IMR-90 (cell line): ENCODE data around the gene PIAS3. TPM values are rescaled to one million over a fixed set of nuclear protein-coding genes. Genes with fewer than 3 reads are reported as not detected.
"Not testable (repeated sequence)": the region's sequence is repeated elsewhere in the genome, so short reads cannot be mapped to it uniquely, and the experiment has no call there.

Source experiments
- ATAC-seq: fragments of 200-7000 bp; cut with Tn5 transposase; 2 replicates; pipeline ENCODE4 v1.9.1; 2020; ENCODE audit warnings: low read depth, mild to moderate bottlenecking, moderate library complexity
- BruUV-seq: library from RNA; stranded (reverse); fragments of 400-500 nt; replicated peaks from 2 replicates; lab custom pipeline; 2021; lab: Mats Ljungman, UMichigan
- CTCF ChIA-PET: fragments of 300-600 bp; formaldehyde crosslinking; extraction: SDS; loops from one replicate; lab custom pipeline; 2021; ENCODE audit warnings: antibody characterized with exemption; lab: Yijun Ruan, JAX
- POLR2A ChIA-PET: fragments of 300-600 bp; sonication (Branson Sonifier 250); formaldehyde crosslinking; loops from one replicate; lab custom pipeline; 2022; ENCODE audit warnings: antibody characterized with exemption; ENCODE audit not compliant: unreplicated experiment; lab: Charles Lee
- DNase-seq: peaks from one replicate; pipeline ENCODE4 v3.0.0; 2013
- H2AFZ ChIP-seq: replicated peaks from 2 replicates; pipeline ENCODE3; 2013; ENCODE audit warnings: low read length, mild to moderate bottlenecking; ENCODE audit not compliant: poor library complexity
- H2AK5ac ChIP-seq: 2 replicates; pipeline ENCODE4 v1.6.1; 2013; ENCODE audit warnings: low read depth, low read length, inconsistent platforms
- H2AK9ac ChIP-seq: replicated peaks from 2 replicates; pipeline ENCODE3; 2013; ENCODE audit warnings: mild to moderate bottlenecking, low read depth, low read length, moderate library complexity; ENCODE audit not compliant: poor library complexity
- H2BK120ac ChIP-seq: 2 replicates; pipeline ENCODE4 v1.6.1; 2013; ENCODE audit warnings: low read depth, low read length, inconsistent platforms
- H2BK15ac ChIP-seq: 3 replicates; pipeline ENCODE4 v1.6.1; 2013; ENCODE audit warnings: low read depth, low read length, inconsistent platforms
- H2BK20ac ChIP-seq: 2 replicates; pipeline ENCODE4 v1.6.1; 2013; ENCODE audit warnings: low read depth, mild to moderate bottlenecking, inconsistent platforms, low read length, moderate library complexity
- H2BK5ac ChIP-seq: 2 replicates; pipeline ENCODE4 v1.6.1; 2013; ENCODE audit warnings: mild to moderate bottlenecking, low read depth, low read length, inconsistent platforms; ENCODE audit not compliant: poor library complexity, severe bottlenecking
- H3K14ac ChIP-seq: replicated peaks from 2 replicates; pipeline ENCODE4 v1.6.1; 2013; ENCODE audit warnings: low read depth, low read length, inconsistent platforms
- H3K18ac ChIP-seq: 2 replicates; pipeline ENCODE4 v1.6.1; 2013; ENCODE audit warnings: low read depth, low read length, control low read depth
- H3K23ac ChIP-seq: 2 replicates; pipeline ENCODE4 v1.6.1; 2013; ENCODE audit warnings: low read depth, low read length, inconsistent platforms
- H3K27ac ChIP-seq: 2 replicates; pipeline ENCODE4 v1.5.1; 2013; ENCODE audit warnings: mild to moderate bottlenecking, control low read depth, low read length; ENCODE audit not compliant: insufficient read depth
- H3K27me3 ChIP-seq: 2 replicates; pipeline ENCODE4 v1.6.1; 2013; ENCODE audit warnings: low read length; ENCODE audit not compliant: control insufficient read depth, insufficient read depth
- H3K36me3 ChIP-seq: 2 replicates; pipeline ENCODE4 v1.6.1; 2013; ENCODE audit warnings: low read length, mixed read lengths; ENCODE audit not compliant: control insufficient read depth, insufficient read depth
- H3K4ac ChIP-seq: 2 replicates; pipeline ENCODE4 v1.6.1; 2013; ENCODE audit warnings: low read depth, low read length, inconsistent platforms
- H3K4me1 ChIP-seq: 2 replicates; pipeline ENCODE4 v1.6.1; 2013; ENCODE audit warnings: low read length, mixed read lengths; ENCODE audit not compliant: control insufficient read depth, insufficient read depth
- H3K4me2 ChIP-seq: 2 replicates; pipeline ENCODE4 v1.6.1; 2013; ENCODE audit warnings: low read depth, mild to moderate bottlenecking, control low read depth, low read length, moderate library complexity
- H3K4me3 ChIP-seq: 2 replicates; pipeline ENCODE4 v1.5.1; 2013; ENCODE audit warnings: low read depth, mild to moderate bottlenecking, control low read depth, low read length, moderate library complexity; ENCODE audit not compliant: insufficient read depth
- H3K56ac ChIP-seq: 2 replicates; pipeline ENCODE4 v1.6.1; 2013; ENCODE audit warnings: low read length, inconsistent platforms; ENCODE audit not compliant: insufficient read depth; ENCODE audit errors: extremely low read depth
- H3K79me1 ChIP-seq, 2 experiments: 2 replicates each; pipeline ENCODE4 v1.6.1; 2013; ENCODE audit warnings: low read length in 2 of 2, inconsistent platforms in 1 of 2, low read depth in 1 of 2
- H3K9ac ChIP-seq: 2 replicates; pipeline ENCODE4 v1.6.1; 2013; ENCODE audit warnings: low read depth, low read length, control low read depth
- H3K9me1 ChIP-seq: 2 replicates; pipeline ENCODE4 v1.6.1; 2013; ENCODE audit warnings: low read length, inconsistent platforms; ENCODE audit not compliant: insufficient read depth
- H3K9me3 ChIP-seq: 2 replicates; pipeline ENCODE4 v1.6.1; 2013; ENCODE audit warnings: low read length; ENCODE audit not compliant: control insufficient read depth, insufficient read depth
- H4K20me1 ChIP-seq: 2 replicates; pipeline ENCODE4 v1.6.1; 2013; ENCODE audit warnings: low read length, inconsistent platforms; ENCODE audit not compliant: insufficient read depth
- H4K5ac ChIP-seq: 2 replicates; pipeline ENCODE4 v1.6.1; 2013; ENCODE audit warnings: mild to moderate bottlenecking, low read depth, low read length, control low read depth
- H4K8ac ChIP-seq, 2 experiments: 2 replicates each; pipeline ENCODE4 v1.6.1; 2013; ENCODE audit warnings: low read depth in 2 of 2, low read length in 2 of 2, control low read depth in 1 of 2, inconsistent platforms in 1 of 2
- H4K91ac ChIP-seq: 2 replicates; pipeline ENCODE4 v1.6.1; 2013; ENCODE audit warnings: low read depth, low read length, inconsistent platforms; ENCODE audit not compliant: insufficient read depth
- WGBS, 2 experiments: methylation state at CpG; one replicate each; pipeline versions ENCODE4 v1.1.5 to v1.1.7; 2013; ENCODE audit warnings: missing lambda C conversion rate in 2 of 2; ENCODE audit not compliant: insufficient read length in 1 of 2; ENCODE audit errors: extremely low coverage in 2 of 2; 5-methylcytosine and 5-hydroxymethylcytosine counted together
- dilution Hi-C: fragments of 300-500 bp; cut with HindIII; formaldehyde crosslinking; loops from one replicate; pipeline ENCODE4 v1.14.3; 2018; ENCODE audit warnings: low sequenced_read_pairs; ENCODE audit not compliant: unreplicated experiment
- in situ Hi-C: fragments of 300-500 bp; cut with MboI; formaldehyde crosslinking; loops from 3 replicates; pipeline ENCODE4 v1.14.3; 2019; ENCODE audit warnings: low sequenced_read_pairs, inconsistent platforms, mixed read lengths
- intact Hi-C: fragments of 100-400 bp; cut with micrococcal nuclease; formaldehyde crosslinking; loops from 2 replicates; pipeline ENCODE4 v1.10.0; 2022
- polyA plus RNA-seq, 3 experiments: library from polyadenylated mRNA; depleted of rRNA; stranded (reverse); fragments of >200 nt; gene quantifications; 2 replicates each; pipeline ENCODE4 v1.2.3, GENCODE V29; 2012; ENCODE audit warnings: low replicate concordance in 1 of 3
- total RNA-seq: library from RNA; depleted of rRNA; stranded (reverse); fragments of >200 nt; gene quantifications from 2 replicates; pipeline ENCODE4 v1.2.3, GENCODE V29; 2012

The PIAS3 gene
- total and polyA plus RNA-seq, 2 of the 4 experiments (the other 2 are of a cell fraction), result 11.1 to 53.7 TPM

- H4K5ac ChIP-seq, H3K14ac ChIP-seq, DNase-seq, H3K23ac ChIP-seq, H3K79me1 ChIP-seq, CTCF ChIA-PET, H2BK20ac ChIP-seq, dilution Hi-C loops, H3K27me3 ChIP-seq, H2AFZ ChIP-seq, H4K91ac ChIP-seq, H2BK5ac ChIP-seq, intact Hi-C loops, H3K36me3 ChIP-seq, H2AK5ac ChIP-seq, POLR2A ChIA-PET, BruUV-seq, in situ Hi-C loops, H2BK120ac ChIP-seq, H3K27ac ChIP-seq, H3K18ac ChIP-seq, H3K9ac ChIP-seq, H2AK9ac ChIP-seq, H3K4me1 ChIP-seq, H3K4ac ChIP-seq, H3K9me3 ChIP-seq, H3K56ac ChIP-seq, H2BK15ac ChIP-seq, H3K9me1 ChIP-seq: not testable (repeated sequence)
- Histone ChIP-seq H4K8ac (0 out of 4 replicates have a peak overlapping the region, but pooled peaks of 1 of the 2 experiments have one; percentile 42), H3K4me3 (peak overlapping the region; percentile 26; the same call in 1 of the 2 replicates), H4K20me1 (peaks cover 12% of the 10 kb centered on the region; the same call in 1 of the 2 replicates), H3K4me2 (peak overlapping the region; percentile 67)
- WGBS, 2 experiments, result no CpG with 5 or more reads among the region's 6 CpGs
- peak; percentile 63 for ATAC-seq
Observed at GRCh38 chr1:145812977-145813810, 45.7 kb downstream of the PIAS3 start.
